Natural killer cell (primary cell): ENCODE data around the gene SAMD8. TPM values are rescaled to one million over a fixed set of nuclear protein-coding genes. Genes with fewer than 3 reads are reported as not detected.
A peak's percentile ranks its signal among the peaks of the same experiment; 100 is the strongest.

Experiments used
- ATAC-seq, 3 donors: fragments of 150-1000 bp in 2 of 3; fragments of 200-7000 bp in 1 of 3; cut with Tn5 transposase; 1 replicate in 1 of 3; 2 replicates in 2 of 3; pipeline ENCODE4 v1.10.0; 2021; ENCODE audit warnings: mild to moderate bottlenecking in 2 of 3, moderate library complexity in 2 of 3
- DNase-seq, 2 donors: peaks; one replicate each; pipeline versions ENCODE4 v3.0.0 to v3.0.0-alpha.2; 2013 to 2021; ENCODE audit warnings: mixed read lengths in 1 of 2
- H3K27ac ChIP-seq: one replicate; pipeline ENCODE4 v1.5.1; 2013; ENCODE audit warnings: mild to moderate bottlenecking, low read length
- H3K27me3 ChIP-seq: one replicate; pipeline ENCODE4 v1.6.1; 2013; ENCODE audit warnings: low read length; ENCODE audit not compliant: control insufficient read depth, insufficient read depth
- H3K36me3 ChIP-seq: one replicate; pipeline ENCODE4 v1.6.1; 2013; ENCODE audit warnings: low read length; ENCODE audit not compliant: control insufficient read depth, insufficient read depth
- H3K4me1 ChIP-seq: one replicate; pipeline ENCODE4 v1.6.1; 2013; ENCODE audit warnings: low read length; ENCODE audit not compliant: control insufficient read depth, insufficient read depth
- H3K4me3 ChIP-seq: one replicate; pipeline ENCODE4 v1.5.1; 2013; ENCODE audit warnings: low read length
- H3K9me3 ChIP-seq: one replicate; pipeline ENCODE4 v1.6.1; 2013; ENCODE audit warnings: low read length; ENCODE audit not compliant: control insufficient read depth, insufficient read depth
- H3K27ac Mint-ChIP-seq, 2 donors: one replicate each; pipeline ENCODE4 v1.8.0; 2022; ENCODE audit warnings: mild to moderate bottlenecking in 2 of 2, mixed read lengths in 2 of 2, moderate library complexity in 1 of 2
- H3K27me3 Mint-ChIP-seq, 2 donors: one replicate each; pipeline ENCODE4 v1.8.0; 2022; ENCODE audit warnings: low read depth in 2 of 2, mixed read lengths in 2 of 2
- H3K36me3 Mint-ChIP-seq: one replicate; pipeline ENCODE4 v1.8.0; 2022; ENCODE audit warnings: mixed read lengths
- H3K4me1 Mint-ChIP-seq, 2 donors: one replicate each; pipeline ENCODE4 v1.8.0; 2022; ENCODE audit warnings: mixed read lengths in 2 of 2
- H3K4me3 Mint-ChIP-seq: one replicate; pipeline ENCODE4 v1.8.0; 2022; ENCODE audit warnings: mild to moderate bottlenecking, moderate library complexity, mixed read lengths
- H3K9me3 Mint-ChIP-seq, 2 donors: one replicate each; pipeline ENCODE4 v1.8.0; 2022; ENCODE audit warnings: mixed read lengths in 2 of 2
- CTCF ChIP-seq: fragments of 200-600 bp; IDR thresholded peaks from one replicate; pipeline ENCODE4 v1.8.0; 2022; ENCODE audit warnings: antibody characterized with exemption
- WGBS: methylation state at CpG from one replicate; pipeline ENCODE4 v1.1.7; 2013; ENCODE audit warnings: missing lambda C conversion rate; ENCODE audit not compliant: insufficient coverage; 5-methylcytosine and 5-hydroxymethylcytosine counted together
- intact Hi-C: fragments of 100-400 bp; cut with micrococcal nuclease; formaldehyde crosslinking; loops from one replicate; pipeline ENCODE4 v1.14.2; 2022
- total RNA-seq, 4 donors: library from RNA; stranded (reverse); fragments of 120-200 nt in 1 of 4; gene quantifications; one replicate each; pipeline versions ENCODE4 v1.2.3 to v1.2.4, GENCODE V29; 2013 to 2022

Gene SAMD8
- total RNA-seq, 3 donors from 2014 or later (not counting 1 experiment from before 2014, with no cell fraction given), result 26.6 to 30.9 (median 29.6) TPM

DNA sequence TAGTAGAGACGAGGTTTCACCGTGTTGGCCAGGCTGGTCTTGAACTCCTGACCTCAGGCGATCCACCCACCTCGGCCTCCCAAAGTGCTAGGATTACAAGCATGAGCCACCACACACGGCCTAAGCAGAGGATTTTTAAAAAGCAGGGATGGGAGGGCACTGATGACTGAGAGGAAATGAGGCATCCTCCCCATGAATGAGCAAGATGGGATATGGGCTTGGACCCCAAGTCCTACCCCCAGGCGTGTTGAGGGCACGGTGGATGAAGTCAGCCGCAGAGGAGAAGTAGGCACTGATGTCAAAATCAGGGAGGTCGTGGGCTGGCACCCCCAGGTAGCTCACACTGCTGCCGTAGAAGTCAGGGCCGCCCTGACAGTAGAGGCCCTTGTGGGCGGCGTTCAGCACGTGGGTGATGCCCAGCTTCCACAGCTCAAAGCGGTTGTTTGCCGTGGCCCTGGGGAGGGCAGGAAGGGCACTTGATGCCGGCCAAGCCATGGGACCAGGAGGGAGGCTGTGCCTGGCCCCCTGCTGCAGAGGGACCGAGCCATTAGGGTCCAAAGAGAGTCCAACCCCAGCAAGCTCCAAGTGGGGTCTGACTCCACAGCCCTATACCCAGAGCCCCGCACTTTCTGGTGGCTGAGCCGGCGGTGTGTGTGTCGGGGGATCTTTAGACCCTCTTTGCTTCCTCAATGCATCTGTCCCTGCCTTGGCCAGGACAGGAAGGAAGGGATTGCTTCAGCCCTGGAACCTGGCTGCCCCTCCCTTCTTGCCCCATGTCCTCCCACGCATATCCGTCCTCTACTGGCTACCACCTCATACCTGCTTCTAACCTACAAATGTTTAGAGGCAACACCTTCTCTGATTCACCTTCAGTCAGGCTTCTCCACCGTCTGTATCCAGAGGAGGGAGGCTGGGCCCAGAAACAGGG is 3.4 kb upstream of the SAMD8 start:
- no peaks in the 10 kb centered on the region for H3K9me3 ChIP-seq
- no peak for ATAC-seq
- no peaks in the 10 kb centered on the region for H3K9me3 Mint-ChIP-seq
- H3K4me1 Mint-ChIP-seq, result peaks cover 15% of the 10 kb centered on the region in 2 donors
- H3K4me3 ChIP-seq, result no peak overlapping the region
- H3K27ac Mint-ChIP-seq, result no peak overlapping the region
- peak overlapping the region; percentile 5 for H3K4me3 Mint-ChIP-seq
- H3K27me3 ChIP-seq, result no peaks in the 10 kb centered on the region
- intact Hi-C loops, result no loop called here
- no peak overlapping the region for H3K27ac ChIP-seq
- no peaks in the 10 kb centered on the region for H3K36me3 ChIP-seq
- no peak for DNase-seq
- H3K4me1 ChIP-seq, result peaks cover 18% of the 10 kb centered on the region
- no peaks in the 10 kb centered on the region for H3K36me3 Mint-ChIP-seq
- no peak for TF ChIP-seq CTCF
- no peaks in the 10 kb centered on the region for H3K27me3 Mint-ChIP-seq
- WGBS, result 91% methylated on average over 25 of the region's 25 CpGs

- ATAC-seq (no peak), DNase-seq (no peak)
- H3K27me3 Mint-ChIP-seq, result no peaks in the 10 kb centered on the region
- peak overlapping the region; percentile 87 for H3K4me3 Mint-ChIP-seq
- intact Hi-C loops, result no loop called here
- 87% methylated on average over 10 of the region's 10 CpGs for WGBS
- peak overlapping the region; percentile 83 to 94 for H3K27ac Mint-ChIP-seq
- peak; percentile 19 for TF ChIP-seq CTCF
- Histone ChIP-seq H3K4me1 (peaks cover 21% of the 10 kb centered on the region), H3K27ac (no peak overlapping the region), H3K4me3 (no peak overlapping the region), H3K9me3 (no peaks in the 10 kb centered on the region), H3K27me3 (no peaks in the 10 kb centered on the region), H3K36me3 (no peaks in the 10 kb centered on the region)
- no peaks in the 10 kb centered on the region for H3K9me3 Mint-ChIP-seq
- H3K36me3 Mint-ChIP-seq, result no peaks in the 10 kb centered on the region
- peaks cover 20 to 23% of the 10 kb centered on the region in 2 donors for H3K4me1 Mint-ChIP-seq
These were observed 2.6 kb upstream of the SAMD8 start for GRCh38 chr10:75108684-75109458.

- H3K4me1 Mint-ChIP-seq, result peaks cover 20 to 25% of the 10 kb centered on the region in 2 donors
- Histone ChIP-seq H3K36me3 (no peaks in the 10 kb centered on the region), H3K27me3 (no peaks in the 10 kb centered on the region), H3K27ac (no peak overlapping the region), H3K4me3 (no peak overlapping the region), H3K9me3 (no peaks in the 10 kb centered on the region), H3K4me1 (peaks cover 21% of the 10 kb centered on the region)
- peak overlapping the region; percentile 83 to 94 for H3K27ac Mint-ChIP-seq
- no peaks in the 10 kb centered on the region for H3K36me3 Mint-ChIP-seq
- no peak for DNase-seq
- peak overlapping the region; percentile 87 for H3K4me3 Mint-ChIP-seq
- 97% methylated on average over 1 of the region's 1 CpG for WGBS
- no peak for TF ChIP-seq CTCF
- H3K27me3 Mint-ChIP-seq, result no peaks in the 10 kb centered on the region
- intact Hi-C loops, result no loop called here
- no peaks in the 10 kb centered on the region for H3K9me3 Mint-ChIP-seq
- no peak for ATAC-seq
These were observed 2.0 kb upstream of the SAMD8 start for GRCh38 chr10:75109459-75109778.
